NB4 (cell line): ENCODE data around the gene C19orf85.
A peak's percentile ranks its signal among the peaks of the same experiment; 100 is the strongest.

Experiments
- DNase-seq: peaks from one replicate; pipeline ENCODE4 v3.0.0; 2010; ENCODE audit warnings: low read depth
- H3K4me3 ChIP-seq: one replicate; pipeline ENCODE4 v1.5.1; 2011; ENCODE audit warnings: mild to moderate bottlenecking, low read depth, low read length, moderate library complexity
- CTCF ChIP-seq: IDR thresholded peaks from one replicate; pipeline ENCODE4 v1.5.1; 2012; ENCODE audit warnings: low read depth, low read length
- MAX ChIP-seq: IDR thresholded peaks from 2 replicates; pipeline ENCODE4 v1.6.1; 2011; ENCODE audit warnings: low read depth, low read length
- MYC ChIP-seq: IDR thresholded peaks from 2 replicates; pipeline ENCODE4 v1.6.1; 2011; ENCODE audit warnings: low read depth, low read length
- POLR2A ChIP-seq: IDR thresholded peaks from 2 replicates; pipeline ENCODE4 v1.6.1; 2011; ENCODE audit warnings: mild to moderate bottlenecking; ENCODE audit not compliant: insufficient read length; ENCODE audit errors: extremely low read depth

Gene C19orf85

GRCh38 chr19:55479451-55480230 lies 15.1 kb upstream of the C19orf85 start:
- no peak for TF ChIP-seq POLR2A
- no peak for DNase-seq
- H3K4me3 ChIP-seq, result no peak overlapping the region

GRCh38 chr19:55479045-55479444 lies 14.5 kb upstream of the C19orf85 start:
- H3K4me3 ChIP-seq, result no peak overlapping the region
- TF ChIP-seq MAX (no peak), POLR2A (no peak), MYC (no peak), CTCF (no peak)
- DNase-seq, result no peak

GRCh38 chr19:55478364-55478763 lies 13.8 kb upstream of the C19orf85 start:
- no peak for DNase-seq
- H3K4me3 ChIP-seq, result no peak overlapping the region
- TF ChIP-seq MYC (no peak), POLR2A (no peak), CTCF (no peak), MAX (no peak)

GRCh38 chr19:55477905-55478304 lies 13.4 kb upstream of the C19orf85 start:
- TF ChIP-seq MYC, result no peak
- TF ChIP-seq POLR2A, result no peak
- no peak for TF ChIP-seq MAX
- TF ChIP-seq CTCF, result no peak

GRCh38 chr19:55476100-55476775 lies 11.7 kb upstream of the C19orf85 start, which contains the start of gene ZNF628:
Gene ZNF628 (plus strand): TSS chr19:55476617. CDS start chr19:55479911, 3,294 bp downstream.
- peak; percentile 96 for DNase-seq
- peak within 1 kb of the TSS; percentile 78 for H3K4me3 ChIP-seq
- TF ChIP-seq MAX (peak; percentile 95), MYC (peak; percentile 80; the same call in 1 of the 2 replicates), CTCF (no peak), POLR2A (peak; percentile 54)

More at GRCh38 chr19:55477905-55478304, 13.4 kb upstream of the C19orf85 start:
- DNase-seq, result no peak
- peak overlapping the region; percentile 78 for H3K4me3 ChIP-seq

GRCh38 chr19:55474269-55475265 lies 10.0 kb upstream of the C19orf85 start:
- DNase-seq, result no peak
- TF ChIP-seq CTCF (no peak), MAX (no peak), POLR2A (no peak), MYC (no peak)
- no peak overlapping the region for H3K4me3 ChIP-seq
